Skin of body (tissue), 2 donors: ENCODE data around the gene ARHGAP24. TPM values are rescaled to one million over a fixed set of nuclear protein-coding genes. Genes with fewer than 3 reads are reported as not detected.
"Not testable (repeated sequence)": the region's sequence is repeated elsewhere in the genome, so short reads cannot be mapped to it uniquely, and the experiment has no call there.

Experiments used
- DNase-seq: peaks from one replicate; lab custom pipeline; 2025; lab: John Stamatoyannopoulos, UW
- total RNA-seq: library from RNA; depleted of rRNA; stranded (reverse); fragments of >200 nt; gene quantifications from one replicate; pipeline ENCODE4 v1.2.3, GENCODE V29; 2014

ARHGAP24 gene
- total RNA-seq, 1 donor from 2014 or later: 78.8 TPM

DNA sequence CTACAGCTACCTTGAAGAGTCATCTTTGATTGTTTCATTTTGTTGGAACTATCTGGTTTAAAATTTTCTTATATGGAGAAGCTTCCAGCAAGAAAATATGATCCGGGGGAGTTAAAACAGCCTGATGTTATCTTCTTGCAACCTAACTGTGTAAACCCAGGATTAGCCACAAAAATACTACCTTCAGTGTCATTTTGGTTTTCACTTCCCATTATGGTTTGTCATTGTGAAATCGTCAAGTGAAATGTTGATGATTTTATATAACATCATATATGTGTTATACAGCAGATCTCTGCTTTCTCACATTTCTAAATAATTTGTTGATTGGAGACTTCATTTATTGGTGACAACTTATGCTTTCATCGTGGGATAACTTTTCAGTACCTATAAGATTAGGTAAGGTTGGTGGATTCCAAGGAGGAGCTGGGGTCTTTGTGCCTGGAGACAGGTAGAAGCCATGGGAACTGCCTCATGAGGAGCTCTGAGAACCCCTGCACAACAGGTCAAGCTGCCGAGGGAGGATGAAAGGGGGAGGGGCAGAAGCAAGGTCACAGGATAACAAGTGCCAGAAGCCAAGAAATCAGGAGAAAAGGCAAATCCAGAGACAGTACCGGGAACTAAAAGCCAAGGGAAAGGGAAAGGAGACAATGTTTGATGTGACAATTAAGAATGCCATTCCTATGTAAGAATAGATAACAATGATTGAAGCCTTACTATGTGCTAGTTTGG lies 7.2 kb downstream of the ARHGAP24 start:
- DNase-seq: no peak

DNA sequence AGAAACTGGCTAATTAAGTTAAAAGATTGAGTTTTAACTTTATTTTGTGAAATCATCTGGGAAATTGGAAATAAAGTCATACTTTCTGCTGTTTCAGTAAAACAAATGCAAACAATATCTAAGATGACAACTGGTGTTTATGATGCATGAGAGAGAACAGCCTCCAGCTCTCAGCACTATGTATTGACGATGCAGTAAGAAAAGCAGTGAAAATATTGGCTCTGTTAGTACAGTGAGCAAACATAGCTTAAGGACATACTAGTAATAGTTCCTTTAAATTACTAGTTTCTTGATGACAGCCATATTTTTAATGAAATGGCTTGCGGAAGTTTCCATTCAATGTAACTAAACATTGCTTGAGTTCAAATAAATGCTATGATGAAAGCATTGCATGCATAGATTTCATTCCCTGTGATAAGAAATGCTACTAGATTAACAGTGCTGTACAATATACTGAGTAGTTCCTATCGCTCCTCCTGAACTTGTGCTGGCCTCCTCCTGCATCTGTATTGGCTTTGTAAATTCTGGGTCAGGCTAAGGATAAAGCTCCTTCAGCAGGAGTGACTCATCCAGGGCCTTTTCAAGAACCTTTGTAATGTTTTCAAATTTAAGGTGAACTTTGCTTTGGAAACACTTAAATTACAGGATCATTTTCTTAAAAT lies 11.6 kb downstream of the ARHGAP24 start:
- peak; percentile 39 for DNase-seq

DNA sequence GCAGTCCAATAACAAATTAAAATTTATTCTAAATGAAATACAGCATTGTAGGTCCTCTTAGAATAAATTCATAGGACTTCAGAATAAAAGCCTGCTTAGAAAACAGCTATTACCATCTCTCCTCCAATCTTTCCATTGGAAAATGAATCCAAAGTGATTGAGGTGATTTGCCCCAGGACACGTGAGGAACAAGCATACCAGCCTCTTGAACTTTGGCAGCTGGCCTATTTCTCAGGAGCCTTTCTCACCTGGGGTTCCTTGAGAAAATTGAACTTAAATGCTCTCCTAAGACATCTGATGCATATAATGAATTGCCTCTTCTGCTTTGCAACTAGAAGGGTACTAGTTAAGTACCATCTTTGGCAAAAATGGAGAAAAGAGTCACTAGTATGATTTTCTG lies 13.5 kb downstream of the ARHGAP24 start:
- no peak for DNase-seq

DNA sequence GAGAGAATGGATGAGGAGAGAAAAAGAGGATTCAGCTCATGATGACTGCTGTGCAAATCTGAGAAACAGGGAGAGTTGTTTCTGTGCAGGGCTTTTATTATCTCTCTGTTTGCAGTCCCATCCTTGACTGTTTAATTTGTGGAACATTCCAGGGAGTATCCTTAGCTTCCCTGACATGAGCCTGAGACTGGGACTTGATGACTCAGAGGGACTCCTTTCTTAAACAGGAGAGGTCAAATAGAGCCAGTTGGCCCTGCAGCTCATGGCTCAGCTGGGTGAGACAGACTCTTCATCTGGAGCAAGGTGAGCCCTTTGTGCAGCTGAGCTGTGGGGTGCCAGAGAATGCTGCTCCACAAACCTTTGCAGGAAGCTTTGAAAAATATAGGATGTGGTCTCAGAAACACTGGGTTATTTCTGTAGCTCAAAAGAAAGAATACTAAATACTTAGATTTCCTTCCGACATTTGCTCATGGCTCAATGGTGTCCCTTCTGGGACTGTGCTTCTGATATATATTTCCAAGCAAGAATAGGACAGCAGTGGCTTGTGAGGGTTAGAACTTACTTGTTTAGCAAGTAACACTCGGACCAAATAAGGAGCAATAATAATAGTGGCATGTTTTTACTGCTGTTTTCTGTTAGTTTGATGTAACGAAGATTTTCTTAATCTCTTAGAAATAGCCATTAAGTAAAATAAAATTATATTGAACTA lies 14.5 kb downstream of the ARHGAP24 start:
- DNase-seq: no peak

DNA sequence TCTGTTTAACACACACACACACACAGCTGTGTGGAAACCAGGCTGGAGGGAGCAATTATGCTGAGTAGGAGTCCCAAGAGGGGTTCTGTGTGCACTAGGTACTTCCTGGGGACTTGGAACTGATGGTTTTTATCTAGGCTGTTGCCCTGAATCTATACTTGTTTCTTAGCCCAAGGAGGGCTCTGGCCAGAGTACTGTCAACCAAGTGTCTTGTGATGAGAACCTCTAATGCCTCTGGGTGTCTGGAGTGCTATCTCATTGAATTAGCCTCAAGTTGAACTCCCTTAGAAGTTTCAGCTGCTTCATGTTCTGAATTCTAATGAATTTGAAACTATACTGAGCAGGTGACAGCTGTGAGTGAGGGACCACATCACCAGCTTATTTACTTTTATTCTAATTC lies 16.6 kb downstream of the ARHGAP24 start:
- DNase-seq: no peak

DNA sequence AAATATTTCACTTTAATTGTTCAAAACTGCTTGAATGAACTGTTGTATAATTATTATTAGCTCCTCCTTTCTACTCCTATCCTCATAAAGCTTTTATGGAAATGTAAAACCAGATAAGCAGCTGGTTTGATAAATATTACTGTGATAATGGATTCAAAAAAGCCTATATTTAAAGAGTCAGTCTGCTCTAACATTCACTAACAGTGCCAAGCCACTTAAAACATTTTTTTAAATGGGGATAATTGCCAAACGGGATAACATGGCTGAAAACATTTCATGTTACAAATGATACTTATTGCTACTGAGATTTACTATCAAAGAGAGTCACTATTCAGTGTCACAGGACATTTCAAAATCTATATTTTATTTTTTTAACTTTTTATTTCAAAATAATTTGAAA lies 17.4 kb downstream of the ARHGAP24 start:
- no peak for DNase-seq

DNA sequence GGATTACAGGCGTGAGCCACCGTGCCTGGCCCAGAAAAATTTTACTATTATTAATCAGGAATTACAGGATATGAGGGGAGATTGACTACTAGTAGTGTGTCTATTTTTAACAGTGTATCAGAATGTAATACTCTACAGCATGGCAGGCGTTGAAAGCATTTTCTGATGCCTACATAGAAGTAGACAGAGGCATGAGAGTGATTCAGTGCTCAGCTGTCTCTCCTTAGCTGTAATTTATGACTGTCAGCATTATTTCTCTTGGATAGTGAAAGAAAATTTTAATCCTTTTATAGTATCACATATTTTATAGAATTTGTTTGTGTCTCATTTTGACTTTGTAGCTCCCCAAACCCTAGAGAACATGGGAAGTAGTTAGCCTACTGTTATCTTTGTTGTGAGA lies 20.7 kb downstream of the ARHGAP24 start:
- DNase-seq: no peak

DNA sequence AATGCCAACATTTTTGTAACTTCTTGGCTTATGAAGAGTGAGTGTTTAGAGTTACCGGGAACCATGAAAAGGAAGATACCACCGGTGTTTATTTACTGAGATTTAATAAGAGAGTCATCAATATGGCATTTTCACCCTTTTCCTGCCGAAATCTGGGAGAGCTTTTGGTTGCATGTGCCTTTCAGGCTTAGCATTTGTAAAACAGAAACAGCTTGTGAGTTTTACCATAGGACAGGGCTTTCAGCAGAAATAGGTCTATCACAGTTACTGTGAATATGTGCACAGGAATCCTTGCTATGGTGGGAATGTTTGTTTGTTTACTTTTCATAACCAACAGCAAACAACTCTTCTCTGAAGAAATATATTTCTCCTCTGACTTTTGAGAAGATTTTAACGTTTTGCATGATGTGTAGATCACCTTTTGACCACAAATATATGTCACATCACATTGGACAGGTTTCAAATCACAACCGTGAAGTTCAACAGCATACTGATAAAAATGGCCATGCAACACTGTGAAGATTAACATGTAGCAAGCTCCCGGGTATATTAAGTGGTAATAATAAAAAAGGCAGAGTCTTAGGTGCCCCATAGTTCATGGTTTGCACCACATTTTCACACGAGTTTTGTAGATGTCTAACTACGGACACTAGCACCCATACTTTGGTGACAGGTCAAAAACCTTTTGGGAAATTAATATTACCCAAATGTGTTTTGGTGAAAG lies 21.3 kb downstream of the ARHGAP24 start:
- DNase-seq: no peak

DNA sequence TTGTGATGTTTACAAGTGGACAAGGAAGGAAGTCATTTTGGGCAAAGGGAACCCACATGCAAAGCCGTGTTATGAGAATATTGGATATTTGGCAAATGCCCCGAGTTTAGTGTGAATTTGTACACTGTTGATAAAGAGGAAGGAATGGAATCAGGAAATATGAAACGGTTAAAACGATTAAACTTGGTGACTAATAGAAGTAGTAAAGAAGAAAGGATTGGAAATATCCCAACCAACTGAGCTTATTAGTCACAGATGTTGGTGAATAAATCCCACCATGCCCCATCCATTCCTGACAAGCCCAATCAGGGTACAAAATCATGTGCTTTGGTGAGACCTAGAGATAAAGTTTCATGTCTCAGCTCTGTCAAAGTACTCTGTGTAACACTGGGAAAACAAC lies 22.0 kb downstream of the ARHGAP24 start:
- peak; percentile 39 for DNase-seq

DNA sequence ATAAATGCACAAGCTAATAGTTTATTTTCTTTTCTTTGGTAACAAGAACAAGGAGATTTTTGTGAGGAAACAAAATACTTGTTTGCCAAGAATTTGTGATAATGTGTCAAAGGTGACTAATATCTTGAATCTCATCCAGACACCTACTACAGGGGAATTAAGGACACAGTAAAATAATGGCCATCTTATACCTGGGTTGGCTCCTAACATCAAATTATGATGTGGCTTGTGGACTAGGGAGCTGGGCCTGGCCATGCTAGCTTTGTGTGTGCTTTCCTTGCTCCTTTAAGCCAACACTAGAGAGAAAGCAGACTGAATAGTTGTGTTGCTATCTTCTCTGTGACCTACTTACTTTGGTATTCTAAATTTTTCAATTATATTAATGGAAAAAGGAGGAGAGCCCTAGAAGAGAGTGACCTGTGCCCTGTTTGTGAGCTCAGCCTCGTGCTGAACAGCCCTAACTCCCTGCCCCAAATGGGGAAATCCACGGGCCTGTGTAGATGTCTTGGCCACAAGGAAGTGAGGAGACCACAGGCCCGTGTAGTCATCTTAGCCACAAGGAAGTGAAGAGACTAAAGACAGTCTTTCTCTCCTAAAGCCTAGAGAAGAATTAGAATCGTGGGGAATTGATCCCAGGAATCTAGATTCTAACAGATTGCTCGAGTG lies 23.3 kb downstream of the ARHGAP24 start:
- no peak for DNase-seq

DNA sequence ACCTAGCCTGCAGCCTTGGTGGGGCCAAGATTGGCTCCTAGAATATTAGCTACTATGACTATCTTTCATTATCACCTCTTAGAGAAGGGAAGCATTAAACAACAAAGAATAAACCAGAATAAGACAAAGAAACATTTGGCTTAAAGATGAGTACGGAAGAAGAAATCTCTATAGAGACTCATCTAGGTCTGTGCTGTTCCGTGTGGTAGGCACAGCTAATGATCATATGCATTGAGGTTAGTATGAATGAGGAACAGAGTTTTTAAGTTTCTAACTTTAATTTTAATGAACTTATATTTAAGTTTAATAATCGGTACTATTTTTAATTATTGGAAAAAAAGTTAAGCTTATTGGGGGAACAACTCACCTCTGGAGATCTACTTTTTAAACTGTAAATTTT lies 24.6 kb downstream of the ARHGAP24 start:
- no peak for DNase-seq

DNA sequence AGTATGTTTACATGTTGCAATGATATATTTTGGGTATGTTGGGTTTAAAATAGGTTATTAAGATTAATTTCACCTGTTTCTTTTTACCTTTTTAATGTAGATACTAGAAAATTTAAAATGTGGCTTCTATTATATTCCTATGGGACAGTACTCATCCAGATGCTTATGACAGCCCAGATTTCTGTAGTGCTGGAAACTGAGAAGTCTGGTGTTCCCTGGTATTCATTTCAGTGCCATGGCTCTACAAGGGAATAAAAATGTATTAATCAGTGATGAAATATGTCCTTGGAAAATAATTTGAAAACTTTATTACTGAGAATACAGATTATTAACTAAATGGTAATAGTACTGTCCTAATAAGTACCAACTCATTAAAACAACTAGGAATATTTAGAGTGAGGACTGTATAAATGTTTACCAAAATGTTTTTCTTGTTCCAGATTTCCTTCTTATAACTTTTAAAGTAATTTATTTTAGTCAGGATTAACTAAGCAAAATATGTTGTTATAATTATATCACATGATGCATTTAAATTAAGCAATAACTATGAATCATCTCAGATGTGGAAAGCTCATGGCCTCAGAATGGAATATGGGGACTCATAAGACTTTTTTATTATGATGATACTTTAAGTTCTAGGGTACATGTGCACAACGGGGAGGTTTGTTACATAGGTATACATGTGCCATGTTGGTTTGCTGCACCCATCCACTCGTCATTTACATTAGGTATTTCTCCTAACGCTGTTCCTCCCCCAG lies 25.3 kb downstream of the ARHGAP24 start:
- DNase-seq: no peak

DNA sequence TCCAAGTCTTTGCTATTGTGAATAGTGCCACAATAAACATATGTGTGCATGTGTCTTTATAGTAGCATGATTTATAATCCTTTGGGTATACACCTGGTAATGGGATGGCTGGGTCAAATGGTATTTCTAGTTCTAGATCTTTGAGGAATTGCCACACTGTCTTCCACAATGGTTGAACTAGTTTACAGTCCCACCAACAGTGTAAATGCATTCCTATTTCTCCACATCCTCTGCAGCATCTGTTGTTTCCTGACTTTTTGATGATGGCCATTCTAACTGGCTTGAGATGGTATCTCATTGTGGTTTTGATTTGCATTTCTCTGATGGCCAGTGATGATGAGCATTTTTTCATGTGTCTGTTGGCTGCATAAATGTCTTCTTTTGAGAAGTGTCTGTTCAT lies 26.2 kb downstream of the ARHGAP24 start:
- DNase-seq: not testable (repeated sequence)

DNA sequence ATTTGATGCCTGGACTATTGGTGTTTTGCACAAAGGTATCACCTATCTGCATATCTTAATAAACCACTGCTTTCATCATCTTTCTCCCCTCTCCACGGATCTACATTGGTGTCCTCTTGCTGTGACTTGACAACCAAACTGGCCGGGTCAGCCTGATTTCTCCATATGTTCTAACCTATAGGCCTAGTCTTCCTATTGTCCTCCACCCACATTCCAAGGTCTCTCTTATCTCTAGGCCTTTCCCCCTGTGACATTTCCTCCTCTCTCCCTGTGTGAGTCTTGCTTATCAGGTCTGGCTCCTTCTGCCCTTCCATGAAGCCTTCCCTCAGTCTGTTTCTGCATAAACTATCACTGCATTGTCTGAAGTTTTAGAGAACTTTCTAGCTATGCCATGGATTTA lies 33.7 kb downstream of the ARHGAP24 start:
- DNase-seq: no peak

DNA sequence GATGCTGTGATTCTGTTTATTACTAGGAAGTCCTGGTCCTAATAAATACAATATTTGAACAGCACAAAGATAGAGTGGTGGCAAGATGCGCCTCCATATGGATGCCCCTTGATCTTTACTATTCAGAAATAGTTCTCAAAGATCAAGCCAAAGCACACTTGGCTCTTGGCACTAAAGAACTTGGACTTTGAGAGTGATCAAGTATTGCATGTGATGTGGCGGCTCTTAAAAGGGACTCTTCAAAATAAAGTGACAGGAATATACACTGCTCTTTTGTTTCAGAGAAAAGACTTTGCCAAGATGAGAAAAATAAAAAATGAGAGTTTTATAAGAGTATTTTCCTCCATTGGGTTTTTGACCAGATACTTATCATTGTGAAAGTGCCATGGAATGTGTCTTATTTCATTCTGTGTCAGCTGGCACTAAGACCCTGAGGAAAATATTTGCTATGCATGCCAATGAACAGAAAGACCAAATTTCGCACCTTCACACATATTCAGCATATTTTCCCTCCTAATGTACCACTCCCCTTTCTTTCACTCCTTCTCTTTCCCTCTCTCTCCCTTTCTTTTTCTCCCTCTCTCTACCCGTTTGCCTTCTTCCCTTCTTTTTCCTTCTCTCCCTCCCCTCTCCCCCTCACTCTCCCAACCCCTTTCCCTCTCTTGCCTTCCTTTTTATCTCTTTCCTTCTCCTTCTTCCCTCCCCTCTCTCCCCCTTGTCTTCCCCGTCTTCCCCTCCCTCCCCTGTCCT lies 35.1 kb downstream of the ARHGAP24 start:
- DNase-seq: no peak

DNA sequence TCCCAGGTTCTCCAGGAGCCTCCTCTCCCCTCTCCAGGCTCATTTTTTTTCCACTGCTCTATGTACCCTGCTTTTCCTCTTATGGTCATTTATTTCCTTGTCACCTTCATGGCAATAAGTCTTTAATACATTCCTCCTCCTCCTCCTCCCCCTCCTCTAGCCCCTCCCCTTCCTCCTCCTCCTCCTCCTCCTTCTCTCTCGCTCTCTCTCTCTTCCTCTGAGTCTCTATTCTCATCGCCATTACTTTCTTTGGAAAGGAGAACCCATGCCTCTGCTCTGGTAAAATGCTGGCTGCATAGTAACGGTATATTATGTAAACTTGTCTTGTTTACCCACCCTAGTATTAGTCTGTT lies 35.7 kb downstream of the ARHGAP24 start:
- DNase-seq: no peak

DNA sequence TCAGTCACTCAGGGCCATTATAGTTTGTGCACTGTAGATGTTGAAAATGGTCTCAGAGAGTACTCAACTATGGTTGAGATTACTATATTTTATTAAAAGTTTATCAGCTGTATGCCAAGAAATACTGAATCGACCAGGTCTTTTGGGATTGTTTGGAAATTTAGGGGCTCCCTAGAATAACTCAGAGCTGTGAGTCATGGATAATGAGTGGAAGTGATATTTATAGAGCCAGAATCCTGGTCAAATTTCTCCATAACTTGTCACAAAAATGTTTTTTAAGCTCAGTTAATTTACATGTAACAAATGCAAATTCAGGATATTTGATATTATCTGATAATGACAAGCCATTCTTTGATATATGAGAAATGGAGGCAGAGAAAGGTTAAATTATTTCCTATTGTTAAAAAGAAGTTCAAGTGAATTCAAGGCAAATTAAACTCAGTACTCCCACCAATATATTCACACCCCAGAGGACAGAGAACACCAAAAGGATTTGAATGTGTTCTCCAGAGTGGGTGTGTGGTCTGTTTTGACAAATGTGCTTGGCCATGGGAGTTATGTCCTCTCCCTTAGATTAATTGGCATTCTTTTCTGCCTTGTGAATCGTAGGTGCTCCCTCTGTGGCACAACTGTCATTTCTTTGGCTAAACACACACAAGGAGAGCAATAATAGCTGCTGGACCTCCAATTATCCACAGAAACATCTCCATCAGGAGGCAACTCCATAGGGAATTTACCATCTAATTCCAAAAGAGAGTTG lies 37.7 kb downstream of the ARHGAP24 start:
- no peak for DNase-seq

DNA sequence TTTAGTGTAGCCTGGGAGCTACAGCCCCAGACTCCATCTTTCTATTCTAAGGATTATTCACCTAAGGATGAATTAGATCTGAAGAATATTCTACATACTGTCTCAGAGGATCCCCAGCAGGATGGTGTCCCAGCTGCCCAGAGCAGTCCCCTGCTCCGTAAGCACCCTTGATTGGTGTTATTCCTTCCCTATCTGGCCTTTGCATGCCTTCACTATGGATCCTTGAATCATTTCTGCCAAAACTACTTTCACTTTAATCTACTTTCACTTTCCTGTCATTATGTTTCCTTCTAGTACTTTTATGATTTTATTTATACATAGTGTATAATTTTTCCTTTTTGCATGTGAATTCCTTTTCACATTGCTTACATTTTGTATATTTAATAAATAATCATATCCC lies 39.2 kb downstream of the ARHGAP24 start:
- no peak for DNase-seq

DNA sequence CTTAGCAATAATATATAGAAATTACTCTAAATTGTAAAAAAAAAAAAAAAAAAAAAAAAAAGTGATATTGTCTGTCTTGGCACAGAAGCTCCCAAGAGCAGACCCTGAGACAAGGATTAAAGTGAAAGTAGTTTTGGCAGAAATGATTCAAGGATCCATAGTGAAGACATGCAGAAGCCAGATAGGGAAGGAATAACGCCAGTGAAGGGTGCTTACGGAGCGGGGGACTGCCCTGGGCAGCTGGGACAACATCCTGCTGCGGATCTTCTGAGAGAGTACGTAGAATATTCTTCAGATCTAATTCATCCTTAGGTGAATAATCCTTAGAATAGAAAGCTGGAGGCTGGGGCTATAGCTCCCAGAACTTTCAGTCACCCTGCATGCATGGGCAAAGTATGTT lies 39.8 kb downstream of the ARHGAP24 start:
- no peak for DNase-seq
